GM10248 (cell line): ENCODE results near the gene PLA2G6.

Experiments
- CTCF ChIA-PET: fragments of 300-600 bp; sonication (Branson Sonifier 250); formaldehyde crosslinking; extraction: SDS; loops from one replicate; lab custom pipeline; 2021; ENCODE audit warnings: antibody characterized with exemption; lab: Yijun Ruan, JAX
- POLR2A ChIA-PET: fragments of 350-650 bp; sonication (Branson Sonifier 250); formaldehyde crosslinking; extraction: SDS; loops from one replicate; lab custom pipeline; 2020; ENCODE audit warnings: antibody characterized with exemption; lab: Yijun Ruan, JAX
- DNase-seq: peaks from one replicate; pipeline ENCODE4 v3.0.0; 2012; ENCODE audit errors: extremely low spot score
- CTCF ChIP-seq: IDR thresholded peaks from 2 replicates; pipeline ENCODE4 v1.5.1; 2012; ENCODE audit warnings: mild to moderate bottlenecking, low read depth; ENCODE audit errors: extremely low read depth, missing control alignments, control extremely low read depth

Gene PLA2G6

GRCh38 chr22:38104084-38104483 is 77.5 kb downstream of the PLA2G6 start:
- POLR2A ChIA-PET, result no interaction called here
- TF ChIP-seq CTCF, result no peak
- no peak for DNase-seq
- CTCF ChIA-PET, result interaction anchor here (1.1 kb wide), 1 partner anchor 12 kb away, joined by 3 read pairs; no protein-coding TSS in a partner anchor

- ChIA-PET CTCF (interaction anchor here (1.1 kb wide), 1 partner anchor 12 kb away, joined by 3 read pairs; no protein-coding TSS in a partner anchor), POLR2A (no interaction called here)
- DNase-seq, result no peak
- TF ChIP-seq CTCF, result no peak
Measured at GRCh38 chr22:38103641-38104040, 78.0 kb downstream of the PLA2G6 start.

GRCh38 chr22:38098410-38099249 is 83.0 kb downstream of the PLA2G6 start:
- no peak for DNase-seq
- CTCF ChIA-PET, result interaction anchor here (0.6 to 3.5 kb wide), 7 partner anchors 9 to 48 kb away, joined by 3 to 20 read pairs (median 4); no protein-coding TSS in a partner anchor
- POLR2A ChIA-PET, result no interaction called here
- no peak for TF ChIP-seq CTCF

- POLR2A ChIA-PET, result no interaction called here
- CTCF ChIA-PET, result interaction anchor here (1.0 to 4.2 kb wide), 5 partner anchors 10 to 46 kb away, joined by 3 to 20 read pairs (median 6); no protein-coding TSS in a partner anchor
- TF ChIP-seq CTCF, result no peak
- no peak for DNase-seq
Measured at GRCh38 chr22:38097557-38098409, 83.8 kb downstream of the PLA2G6 start.

- CTCF ChIA-PET, result interaction anchor here (4.2 kb wide), 1 partner anchor 17 kb away, joined by 15 read pairs; no protein-coding TSS in a partner anchor
- POLR2A ChIA-PET, result no interaction called here
Measured at GRCh38 chr22:38097058-38097457, 84.6 kb downstream of the PLA2G6 start.

More at GRCh38 chr22:38097058-38097457, 84.6 kb downstream of the PLA2G6 start:
- no peak for DNase-seq
- no peak for TF ChIP-seq CTCF
